Neural cell (in vitro differentiated cells): ENCODE results near the gene SLIT3.

Experiments
- CTCF ChIP-seq: fragments of 450-650 bp; IDR thresholded peaks from 2 replicates; pipeline ENCODE4 v1.5.1; 2014; ENCODE audit warnings: antibody characterized with exemption, mild to moderate bottlenecking, moderate library complexity; ENCODE audit not compliant: poor library complexity, severe bottlenecking
- EP300 ChIP-seq: fragments of 450-650 bp; conservative IDR thresholded peaks from 2 replicates; pipeline ENCODE4 v1.6.1; 2014; ENCODE audit warnings: antibody characterized with exemption, mild to moderate bottlenecking, moderate library complexity; ENCODE audit not compliant: poor library complexity, severe bottlenecking
- EZH2 ChIP-seq: fragments of 200-600, 300-800 bp; shearing (Covaris generic), sonication (generic); IDR thresholded peaks from 2 replicates; pipeline ENCODE4 v1.6.1; 2014; ENCODE audit warnings: antibody characterized with exemption, low read length, borderline replicate concordance, mild to moderate bottlenecking; ENCODE audit not compliant: insufficient read depth, poor library complexity, severe bottlenecking
- MXI1 ChIP-seq: fragments of 450-650 bp; conservative IDR thresholded peaks from 2 replicates; pipeline ENCODE4 v1.6.1; 2014; ENCODE audit warnings: antibody characterized with exemption, mild to moderate bottlenecking; ENCODE audit not compliant: poor library complexity, severe bottlenecking
- REST ChIP-seq: IDR thresholded peaks from 2 replicates; pipeline ENCODE4 v1.6.1; 2012; ENCODE audit warnings: borderline replicate concordance
- SMC3 ChIP-seq: fragments of 450-650 bp; conservative IDR thresholded peaks from 2 replicates; pipeline ENCODE4 v1.6.1; 2014; ENCODE audit warnings: antibody characterized with exemption, mild to moderate bottlenecking, moderate library complexity; ENCODE audit not compliant: poor library complexity

- TF ChIP-seq MXI1 = no peak
- no peak for TF ChIP-seq EZH2
- no peak for TF ChIP-seq REST
- no peak for TF ChIP-seq CTCF
- TF ChIP-seq EP300 = no peak
- TF ChIP-seq SMC3 = no peak
These were observed 197.3 kb downstream of the SLIT3 start for GRCh38 chr5:169103586-169104181.
